ENCODE data around the gene CYP2C8.

DNA sequence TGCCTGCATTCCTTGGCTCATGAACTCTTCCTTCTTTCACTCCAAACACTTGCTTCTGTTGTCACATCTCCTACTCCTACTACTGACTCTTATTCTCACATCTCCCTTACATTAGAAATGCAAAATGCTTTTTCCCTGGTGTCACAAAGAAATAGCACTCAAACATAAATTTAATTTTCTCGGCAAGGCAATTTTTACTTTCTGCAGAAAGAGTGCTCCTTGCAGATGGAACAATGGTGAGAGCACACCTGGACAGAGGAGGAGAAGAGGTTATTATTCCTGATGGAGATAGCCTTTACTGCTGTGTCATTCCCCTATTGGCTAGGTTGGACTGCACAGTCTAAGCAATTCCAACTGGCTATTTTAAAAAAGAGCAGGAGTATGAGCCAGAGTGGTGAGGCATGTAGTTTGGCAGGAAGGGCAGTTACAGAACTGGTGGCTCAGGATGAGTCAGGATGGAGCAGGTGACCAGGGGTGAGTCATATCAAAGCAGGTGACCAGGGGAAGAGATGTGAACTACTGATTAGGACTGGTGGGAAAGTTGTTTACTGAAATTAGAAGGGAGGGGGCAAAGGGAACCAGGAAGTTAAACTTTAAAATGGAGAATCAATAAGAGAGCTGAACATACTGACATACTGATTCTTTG lies 77.9 kb downstream of the CYP2C8 start:
- TF ChIP-seq, protein P1, sequence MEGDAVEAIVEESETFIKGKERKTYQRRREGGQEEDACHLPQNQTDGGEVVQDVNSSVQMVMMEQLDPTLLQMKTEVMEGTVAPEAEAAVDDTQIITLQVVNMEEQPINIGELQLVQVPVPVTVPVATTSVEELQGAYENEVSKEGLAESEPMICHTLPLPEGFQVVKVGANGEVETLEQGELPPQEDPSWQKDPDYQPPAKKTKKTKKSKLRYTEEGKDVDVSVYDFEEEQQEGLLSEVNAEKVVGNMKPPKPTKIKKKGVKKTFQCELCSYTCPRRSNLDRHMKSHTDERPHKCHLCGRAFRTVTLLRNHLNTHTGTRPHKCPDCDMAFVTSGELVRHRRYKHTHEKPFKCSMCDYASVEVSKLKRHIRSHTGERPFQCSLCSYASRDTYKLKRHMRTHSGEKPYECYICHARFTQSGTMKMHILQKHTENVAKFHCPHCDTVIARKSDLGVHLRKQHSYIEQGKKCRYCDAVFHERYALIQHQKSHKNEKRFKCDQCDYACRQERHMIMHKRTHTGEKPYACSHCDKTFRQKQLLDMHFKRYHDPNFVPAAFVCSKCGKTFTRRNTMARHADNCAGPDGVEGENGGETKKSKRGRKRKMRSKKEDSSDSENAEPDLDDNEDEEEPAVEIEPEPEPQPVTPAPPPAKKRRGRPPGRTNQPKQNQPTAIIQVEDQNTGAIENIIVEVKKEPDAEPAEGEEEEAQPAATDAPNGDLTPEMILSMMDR (IDR thresholded peaks at IDR 0.05; ENCODE audit: low read depth, low read length) = no peak
- TF ChIP-seq MYC (IDR thresholded peaks at IDR 0.05; ENCODE audit: low read depth, low read length) (no peak), POLR2A (IDR thresholded peaks at IDR 0.05; ENCODE audit: extremely low read depth, insufficient read length) (no peak)
- TF ChIP-seq, protein P2, sequence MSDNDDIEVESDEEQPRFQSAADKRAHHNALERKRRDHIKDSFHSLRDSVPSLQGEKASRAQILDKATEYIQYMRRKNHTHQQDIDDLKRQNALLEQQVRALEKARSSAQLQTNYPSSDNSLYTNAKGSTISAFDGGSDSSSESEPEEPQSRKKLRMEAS (IDR thresholded peaks at IDR 0.05; ENCODE audit: low read depth, low read length) = no peak
